GM21737 (cell line): ENCODE data around the gene PTPRG.

Experiments
- ATAC-seq: cut with Tn5 transposase; IDR thresholded peaks from one replicate; pipeline ENCODE4 v1.9.1; 2021; ENCODE audit warnings: mild to moderate bottlenecking, moderate library complexity; ENCODE audit not compliant: unreplicated experiment

Gene PTPRG

DNA sequence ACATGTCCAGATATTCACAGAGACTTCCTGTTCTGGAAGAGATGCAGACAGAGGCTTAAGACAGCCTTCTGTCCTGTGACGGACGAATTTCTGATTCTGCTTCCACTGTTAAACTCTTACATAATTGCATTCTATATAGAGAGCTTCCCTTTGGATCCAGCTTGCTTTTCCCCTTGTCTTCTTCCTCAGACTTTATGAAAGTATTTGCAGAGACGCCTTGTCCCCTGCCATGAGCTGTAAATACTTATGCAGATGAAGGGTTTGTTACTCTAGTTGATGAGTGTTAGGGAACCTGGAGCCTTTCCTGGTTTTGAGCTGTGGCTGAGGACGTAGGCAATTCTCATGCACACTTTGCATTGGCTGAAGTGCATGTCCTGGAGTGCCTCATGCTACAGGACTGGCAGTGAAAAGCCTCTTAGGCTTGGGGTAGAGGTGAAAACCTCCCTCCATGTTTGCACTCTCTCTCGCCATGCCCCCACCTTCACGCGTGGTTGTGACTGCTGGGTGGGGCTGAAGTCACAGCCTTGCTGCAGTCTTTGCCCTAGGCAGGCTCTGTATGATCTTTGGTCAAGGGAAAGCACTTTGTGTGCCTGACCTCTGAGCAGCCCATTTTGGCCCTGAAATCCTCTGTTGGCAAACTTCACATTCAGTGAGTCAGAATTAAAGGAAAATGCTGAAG is 286.6 kb downstream of the PTPRG start:
- no peak for ATAC-seq

- ATAC-seq = no peak
These were observed 287.5 kb downstream of the PTPRG start for GRCh38 chr3:61848885-61849284.

DNA sequence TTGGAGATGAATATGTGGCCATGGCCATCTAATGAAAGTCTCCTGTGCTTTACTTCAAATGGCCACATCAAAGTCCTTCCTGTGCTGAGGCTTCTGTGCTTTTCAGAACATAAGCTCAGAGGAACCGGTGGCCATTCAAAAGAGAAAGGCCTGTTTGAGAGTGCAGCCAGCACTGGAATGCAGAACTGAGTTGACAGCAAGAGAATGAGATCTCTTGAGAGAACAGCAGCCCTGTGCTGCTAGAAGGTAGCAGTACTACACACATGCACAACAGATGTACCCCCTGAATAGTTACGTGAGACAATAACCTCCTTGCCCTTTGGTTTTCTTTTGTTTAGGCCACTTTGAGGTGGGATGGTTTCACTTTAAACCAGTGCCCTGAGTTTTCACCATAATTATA is 292.5 kb downstream of the PTPRG start:
- no peak for ATAC-seq

DNA sequence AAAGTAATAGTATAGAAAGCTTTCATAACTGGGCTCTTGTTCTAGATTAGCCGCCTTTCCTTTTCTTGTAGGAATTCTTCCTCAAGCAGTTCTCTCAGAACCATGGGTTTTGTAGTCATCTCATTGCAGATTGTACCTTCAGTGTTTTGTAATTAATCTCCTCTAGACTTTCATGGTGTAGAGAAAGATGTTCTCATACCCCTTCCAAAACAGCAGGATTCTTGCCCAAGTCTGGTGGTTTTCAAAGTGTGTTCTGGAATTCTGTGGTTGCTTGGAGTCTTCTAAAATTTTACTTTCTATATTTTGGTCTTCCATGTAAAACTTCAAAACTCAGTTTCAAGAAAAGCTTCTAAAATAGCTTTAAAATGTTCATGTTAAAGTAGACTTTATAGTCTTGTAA is 293.8 kb downstream of the PTPRG start:
- no peak for ATAC-seq

DNA sequence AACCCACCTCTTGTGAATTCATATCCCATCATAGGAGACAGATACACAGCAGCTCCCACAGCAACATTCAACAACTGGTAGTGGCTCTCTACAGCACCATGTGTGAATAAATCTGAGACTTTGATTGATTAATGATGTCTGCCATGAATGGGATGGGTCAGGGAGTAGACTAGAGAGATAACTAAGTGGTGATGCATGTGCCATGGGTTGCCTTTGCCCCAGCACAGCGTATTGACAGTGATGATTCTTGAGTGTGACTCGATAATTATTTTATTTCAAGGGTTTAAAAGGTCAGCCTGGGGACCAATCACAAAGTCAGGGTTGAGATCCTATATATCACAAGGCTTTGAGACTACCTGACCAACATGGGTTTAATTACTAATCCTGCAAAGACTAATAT is 295.9 kb downstream of the PTPRG start:
- ATAC-seq = no peak

DNA sequence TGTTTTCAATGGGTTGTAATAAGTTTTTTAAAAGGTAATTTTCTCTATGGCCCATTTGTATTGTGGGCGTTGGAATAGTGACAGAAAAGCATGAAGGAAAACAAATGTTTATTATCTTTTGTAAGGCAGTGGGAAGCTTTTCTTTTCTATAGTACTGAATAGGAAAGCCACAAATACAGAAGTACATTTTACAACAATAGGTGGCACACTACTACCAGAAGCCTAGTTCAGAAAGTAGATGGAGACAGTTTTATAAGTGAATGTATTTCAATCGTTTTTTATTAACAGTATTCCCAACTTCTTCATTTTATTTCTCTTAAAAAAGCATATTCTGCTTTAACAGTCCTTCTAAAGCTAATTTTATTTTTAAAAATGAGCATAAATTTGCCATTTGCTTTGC is 296.7 kb downstream of the PTPRG start:
- no peak for ATAC-seq

GRCh38 chr3:61861410-61861809 is 300.0 kb downstream of the PTPRG start:
- no peak for ATAC-seq

DNA sequence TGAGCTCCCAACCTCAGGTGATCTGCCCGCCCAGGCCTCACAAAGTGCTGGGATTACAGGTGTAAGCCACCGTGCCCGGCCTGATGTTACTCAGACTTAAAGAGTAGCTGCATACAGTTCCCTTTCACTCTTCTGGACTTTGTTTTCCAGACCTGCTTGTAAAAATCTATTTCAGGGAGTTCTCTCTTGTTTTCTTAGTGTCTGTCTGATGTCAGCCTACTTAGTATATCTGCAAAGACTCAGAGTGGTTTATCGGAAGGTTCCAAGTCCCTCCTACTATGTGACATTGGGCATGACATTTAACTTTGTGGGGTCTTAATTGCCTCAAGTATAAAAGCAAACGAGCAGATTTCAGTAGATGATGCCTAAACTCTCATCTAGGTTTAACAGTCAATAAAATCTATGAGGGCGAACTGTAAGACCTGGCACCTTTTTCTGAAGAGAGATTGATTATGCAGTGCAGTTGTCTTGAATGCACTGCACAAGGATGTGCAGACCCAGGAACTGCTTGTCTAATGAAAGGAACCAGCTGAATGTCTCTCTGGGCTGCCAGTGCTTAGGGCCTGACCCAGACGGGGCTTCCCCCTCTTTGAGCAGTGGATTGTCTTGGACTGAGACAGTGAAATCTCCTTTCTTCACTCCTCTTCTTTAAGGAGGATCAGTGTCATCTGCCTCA is 301.4 kb downstream of the PTPRG start:
- no peak for ATAC-seq

DNA sequence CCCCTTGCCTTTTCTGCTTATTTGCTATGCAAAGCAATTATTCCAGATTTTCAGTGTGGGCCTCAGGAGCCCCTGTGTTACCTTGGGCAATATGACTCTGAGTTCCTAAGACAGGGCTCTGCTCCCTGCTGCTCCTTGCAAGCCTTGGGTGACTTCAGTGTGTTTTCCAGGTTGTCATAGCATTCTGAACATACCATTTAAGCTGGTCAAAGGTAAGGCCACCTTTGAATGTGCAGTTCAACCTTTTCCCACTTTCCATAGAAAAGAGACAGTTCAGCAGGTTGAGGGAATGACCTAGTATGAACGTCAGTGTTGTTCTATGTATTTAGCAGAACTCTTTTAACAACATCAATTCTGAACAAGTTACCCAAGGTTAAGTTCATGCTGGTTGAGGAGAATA is 302.2 kb downstream of the PTPRG start:
- ATAC-seq = no peak

- no peak for ATAC-seq
These were observed 303.5 kb downstream of the PTPRG start for GRCh38 chr3:61864886-61865285.

DNA sequence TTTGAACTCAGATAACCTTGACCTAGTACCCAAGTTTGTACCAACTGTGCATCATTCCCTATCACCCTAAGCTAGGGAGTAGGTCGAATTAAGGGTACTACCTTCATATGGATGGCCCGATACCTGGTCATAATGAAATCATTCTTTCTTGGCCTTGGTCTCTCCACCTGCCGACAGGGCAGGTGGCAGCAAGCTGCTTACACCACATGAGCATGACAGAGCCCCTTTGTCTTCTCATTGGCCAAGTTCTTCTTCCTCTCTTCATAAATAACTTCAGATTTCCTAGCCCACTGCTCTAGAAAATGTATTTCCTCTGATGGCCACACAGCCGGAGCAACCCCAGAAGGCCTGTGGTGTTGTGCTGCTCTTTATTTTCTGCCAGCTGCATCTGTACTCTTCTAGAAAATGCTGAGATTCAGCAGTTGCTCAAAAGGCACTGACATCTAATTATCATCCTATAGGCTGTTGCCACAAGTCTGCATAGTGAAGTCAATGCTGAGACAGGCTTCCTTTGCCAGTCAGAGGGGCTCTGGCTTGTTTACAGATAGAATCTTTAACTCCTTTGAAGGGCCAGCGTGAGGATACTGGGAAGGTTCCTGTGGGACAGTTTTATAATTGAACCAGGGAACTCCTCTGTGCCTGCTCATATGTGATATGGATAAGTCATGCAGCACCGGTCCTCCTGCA is 304.2 kb downstream of the PTPRG start:
- no peak for ATAC-seq

DNA sequence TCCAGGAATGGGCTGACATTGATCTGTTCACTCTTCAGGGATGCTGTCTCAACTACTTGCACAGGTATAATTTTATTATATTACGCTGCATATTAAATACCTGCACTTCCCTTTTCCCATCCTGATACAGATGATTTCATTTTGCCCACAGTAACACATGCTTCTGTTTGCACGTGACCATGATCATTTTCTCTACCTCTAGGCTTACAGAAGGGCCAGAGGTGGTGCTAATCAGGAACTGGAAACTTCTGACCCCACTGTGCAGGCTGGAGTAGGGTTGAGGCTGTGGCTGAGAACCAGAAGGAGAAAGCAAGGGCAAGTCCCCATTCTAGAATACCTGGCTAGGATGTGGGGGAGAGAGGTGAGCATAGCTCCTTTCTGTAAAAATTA is 304.8 kb downstream of the PTPRG start:
- ATAC-seq = no peak

GRCh38 chr3:61866961-61867461 is 305.6 kb downstream of the PTPRG start:
- ATAC-seq = no peak

GRCh38 chr3:61868499-61868898 is 307.1 kb downstream of the PTPRG start:
- ATAC-seq = no peak

DNA sequence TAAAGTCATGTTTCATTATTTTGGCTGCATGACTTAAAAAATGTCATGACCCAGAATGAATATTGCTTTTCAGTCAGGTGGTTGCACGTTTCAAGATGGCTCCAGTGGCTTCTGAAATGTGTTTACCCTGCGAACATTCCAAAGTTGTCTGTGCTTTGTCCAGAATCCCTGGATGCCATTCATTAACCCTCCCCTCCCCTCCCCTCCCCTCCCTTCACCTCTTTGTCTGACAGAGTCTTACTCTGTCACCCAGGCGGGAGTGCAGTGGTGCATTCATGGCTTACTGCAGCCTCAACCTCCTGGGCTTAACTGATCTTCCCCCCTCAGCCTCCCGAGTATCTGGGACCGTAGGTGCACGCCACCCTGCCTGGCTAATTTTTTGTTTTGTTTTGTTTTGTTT is 308.0 kb downstream of the PTPRG start:
- ATAC-seq = no peak

GRCh38 chr3:61871644-61872043 is 310.3 kb downstream of the PTPRG start:
- ATAC-seq = no peak

- no peak for ATAC-seq
These were observed 310.8 kb downstream of the PTPRG start for GRCh38 chr3:61872077-61872706.

DNA sequence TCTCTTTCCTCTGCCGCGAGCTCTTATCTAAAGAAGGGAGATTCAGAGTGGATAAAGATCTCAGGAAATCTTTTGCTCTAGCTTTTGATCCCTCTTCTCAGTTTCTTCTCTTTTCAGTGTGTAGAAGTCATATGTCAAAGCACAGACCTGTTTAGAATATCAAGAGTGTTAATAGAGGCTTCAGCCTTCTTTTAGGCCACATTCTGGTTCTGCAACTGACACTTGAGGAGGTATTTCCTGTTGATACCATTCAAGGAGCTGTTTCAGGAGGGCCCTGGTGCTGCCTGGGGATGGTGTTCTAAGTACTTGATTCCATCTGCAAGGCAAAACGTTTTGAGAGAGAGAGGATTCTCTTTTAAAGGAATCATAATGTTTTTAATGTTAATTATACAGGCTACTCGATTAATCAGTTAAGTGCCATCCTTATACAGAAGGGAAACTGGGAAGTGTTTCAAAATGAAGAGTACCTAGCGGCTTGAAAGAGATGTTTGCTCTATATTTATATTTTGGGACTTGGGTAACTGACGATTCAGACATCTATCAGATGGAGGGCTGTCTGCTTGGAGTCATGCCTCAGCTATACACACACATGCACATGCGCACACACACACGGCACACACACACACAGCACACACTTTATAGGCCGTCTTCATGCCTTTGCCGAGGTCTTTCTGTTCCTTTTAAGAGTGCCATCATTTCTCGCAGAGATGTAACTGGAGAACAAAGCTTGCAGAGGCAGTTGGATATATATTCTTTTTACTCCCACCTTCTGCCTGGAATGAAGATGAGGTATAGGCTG is 313.9 kb downstream of the PTPRG start:
- no peak for ATAC-seq

GRCh38 chr3:61875976-61876671 is 314.8 kb downstream of the PTPRG start:
- ATAC-seq = no peak

DNA sequence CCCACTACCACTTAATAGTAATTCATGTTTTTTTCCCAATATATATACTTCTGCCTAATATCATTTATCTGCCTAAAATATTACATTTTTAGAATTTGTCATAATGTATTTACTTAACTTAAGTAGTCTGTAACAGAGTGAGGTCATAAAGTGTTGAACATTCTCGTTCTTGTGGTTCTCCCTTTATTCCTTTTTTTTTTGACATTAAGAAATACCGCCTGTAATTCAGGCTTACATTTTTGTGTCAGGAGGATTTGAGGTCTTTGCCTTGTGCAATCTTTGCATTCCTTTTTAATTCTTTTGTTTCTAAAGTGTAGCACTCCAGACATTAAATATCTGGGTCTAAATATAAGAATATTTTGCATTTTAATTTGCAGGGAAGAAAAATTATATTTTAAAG is 315.4 kb downstream of the PTPRG start:
- ATAC-seq = no peak
